HG02571 (cell line): Measurements from ENCODE around the gene GLI3.

Experiments used
- ATAC-seq: cut with Tn5 transposase; IDR thresholded peaks from one replicate; pipeline ENCODE4 v1.9.1; 2021; ENCODE audit warnings: mild to moderate bottlenecking, moderate library complexity; ENCODE audit not compliant: unreplicated experiment

Gene GLI3

GRCh38 chr7:42176724-42177101 lies 60.3 kb downstream of the GLI3 start:
- ATAC-seq: no peak

- ATAC-seq: no peak
Measured at GRCh38 chr7:42175834-42176723, 60.9 kb downstream of the GLI3 start.

- ATAC-seq: no peak
Measured at GRCh38 chr7:42174391-42174912, 62.6 kb downstream of the GLI3 start.

- ATAC-seq: no peak
Measured at GRCh38 chr7:42170724-42171123, 66.3 kb downstream of the GLI3 start.

- ATAC-seq: no peak
Measured at GRCh38 chr7:42168512-42168911, 68.5 kb downstream of the GLI3 start.

GRCh38 chr7:42167631-42168236 lies 69.3 kb downstream of the GLI3 start:
- ATAC-seq: no peak

GRCh38 chr7:42167206-42167605 lies 69.8 kb downstream of the GLI3 start:
- ATAC-seq: no peak

GRCh38 chr7:42164881-42165428 lies 72.1 kb downstream of the GLI3 start:
- ATAC-seq: no peak

- no peak for ATAC-seq
Measured at GRCh38 chr7:42162560-42163325, 74.3 kb downstream of the GLI3 start.

GRCh38 chr7:42161719-42162118 lies 75.3 kb downstream of the GLI3 start:
- no peak for ATAC-seq

GRCh38 chr7:42161110-42161509 lies 75.9 kb downstream of the GLI3 start:
- no peak for ATAC-seq

- no peak for ATAC-seq
Measured at GRCh38 chr7:42159130-42159529, 77.9 kb downstream of the GLI3 start.

- ATAC-seq: no peak
Measured at GRCh38 chr7:42156967-42157721, 79.9 kb downstream of the GLI3 start.

GRCh38 chr7:42156291-42156865 lies 80.6 kb downstream of the GLI3 start:
- ATAC-seq: no peak

GRCh38 chr7:42155584-42156290 lies 81.3 kb downstream of the GLI3 start:
- ATAC-seq: no peak

- no peak for ATAC-seq
Measured at GRCh38 chr7:42154173-42154572, 82.8 kb downstream of the GLI3 start.

GRCh38 chr7:42152329-42153205 lies 84.4 kb downstream of the GLI3 start:
- ATAC-seq: no peak

- no peak for ATAC-seq
Measured at GRCh38 chr7:42151309-42151708, 85.7 kb downstream of the GLI3 start.
